ENCODE data around the gene TPRN.

Gene TPRN

DNA sequence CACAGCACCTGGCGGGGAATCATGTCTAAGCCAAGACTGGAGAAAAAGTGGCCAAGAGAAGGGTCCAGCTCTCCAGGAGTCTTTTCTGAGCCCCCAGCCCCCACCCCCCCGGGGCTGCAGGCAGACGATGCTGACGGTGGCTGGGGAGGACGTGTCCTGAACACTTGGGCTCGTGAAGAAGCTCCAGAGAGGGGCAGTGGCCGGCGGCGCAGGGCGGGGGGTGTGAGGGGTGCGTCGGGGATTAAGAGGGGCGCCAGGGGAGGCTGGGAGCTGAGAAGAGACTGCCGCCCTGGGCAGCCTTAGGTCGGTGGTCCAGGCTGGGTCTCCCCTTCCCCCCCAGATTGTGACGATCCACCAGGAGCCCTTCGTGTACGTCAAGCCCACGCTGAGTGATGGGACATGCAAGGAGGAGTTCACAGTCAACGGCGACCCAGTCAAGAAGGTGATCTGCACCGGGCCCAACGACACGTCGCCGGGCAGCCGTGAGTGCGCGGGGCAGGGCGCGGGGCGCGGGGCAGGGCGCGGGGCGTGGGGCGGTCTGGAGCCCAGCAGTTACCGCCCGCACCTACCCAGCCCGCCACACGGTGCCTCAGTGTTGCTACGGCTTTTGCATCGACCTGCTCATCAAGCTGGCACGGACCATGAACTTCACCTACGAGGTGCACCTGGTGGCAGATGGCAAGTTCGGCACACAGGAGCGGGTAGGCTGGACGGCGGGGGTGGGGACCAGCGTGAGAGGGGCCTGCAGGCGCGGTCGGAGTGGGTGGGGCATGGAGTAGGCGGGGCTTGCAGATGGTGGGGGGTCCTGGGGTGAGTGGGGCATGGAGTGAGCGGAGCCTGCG is 39.6 kb downstream of the TPRN start:
- DNase-seq (ENCODE audit: low read depth) = no peak
- TF ChIP-seq, protein P1, sequence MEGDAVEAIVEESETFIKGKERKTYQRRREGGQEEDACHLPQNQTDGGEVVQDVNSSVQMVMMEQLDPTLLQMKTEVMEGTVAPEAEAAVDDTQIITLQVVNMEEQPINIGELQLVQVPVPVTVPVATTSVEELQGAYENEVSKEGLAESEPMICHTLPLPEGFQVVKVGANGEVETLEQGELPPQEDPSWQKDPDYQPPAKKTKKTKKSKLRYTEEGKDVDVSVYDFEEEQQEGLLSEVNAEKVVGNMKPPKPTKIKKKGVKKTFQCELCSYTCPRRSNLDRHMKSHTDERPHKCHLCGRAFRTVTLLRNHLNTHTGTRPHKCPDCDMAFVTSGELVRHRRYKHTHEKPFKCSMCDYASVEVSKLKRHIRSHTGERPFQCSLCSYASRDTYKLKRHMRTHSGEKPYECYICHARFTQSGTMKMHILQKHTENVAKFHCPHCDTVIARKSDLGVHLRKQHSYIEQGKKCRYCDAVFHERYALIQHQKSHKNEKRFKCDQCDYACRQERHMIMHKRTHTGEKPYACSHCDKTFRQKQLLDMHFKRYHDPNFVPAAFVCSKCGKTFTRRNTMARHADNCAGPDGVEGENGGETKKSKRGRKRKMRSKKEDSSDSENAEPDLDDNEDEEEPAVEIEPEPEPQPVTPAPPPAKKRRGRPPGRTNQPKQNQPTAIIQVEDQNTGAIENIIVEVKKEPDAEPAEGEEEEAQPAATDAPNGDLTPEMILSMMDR (IDR thresholded peaks at IDR 0.05; ENCODE audit: low read length, missing control alignments) = no peak
- no peak overlapping the region for H3K4me3 ChIP-seq (replicated peaks; ENCODE audit: low read depth, low read length)

GRCh38 chr9:137160054-137160425 is 40.5 kb downstream of the TPRN start:
- H3K4me3 ChIP-seq (replicated peaks; ENCODE audit: low read depth, low read length) = no peak overlapping the region
- TF ChIP-seq, protein P1 (IDR thresholded peaks at IDR 0.05; ENCODE audit: low read length, missing control alignments) = no peak
- no peak for DNase-seq (ENCODE audit: low read depth)

GRCh38 chr9:137159105-137160053 is 41.2 kb downstream of the TPRN start:
- no peak for DNase-seq (ENCODE audit: low read depth)
- no peak overlapping the region for H3K4me3 ChIP-seq (replicated peaks; ENCODE audit: low read depth, low read length)
- TF ChIP-seq, protein P1 (IDR thresholded peaks at IDR 0.05; ENCODE audit: low read length, missing control alignments) = no peak

GRCh38 chr9:137158625-137159024 is 41.9 kb downstream of the TPRN start:
- H3K4me3 ChIP-seq (replicated peaks; ENCODE audit: low read depth, low read length) = no peak overlapping the region
- DNase-seq (ENCODE audit: low read depth) = no peak
- TF ChIP-seq, protein P1 (IDR thresholded peaks at IDR 0.05; ENCODE audit: low read length, missing control alignments) = no peak

DNA sequence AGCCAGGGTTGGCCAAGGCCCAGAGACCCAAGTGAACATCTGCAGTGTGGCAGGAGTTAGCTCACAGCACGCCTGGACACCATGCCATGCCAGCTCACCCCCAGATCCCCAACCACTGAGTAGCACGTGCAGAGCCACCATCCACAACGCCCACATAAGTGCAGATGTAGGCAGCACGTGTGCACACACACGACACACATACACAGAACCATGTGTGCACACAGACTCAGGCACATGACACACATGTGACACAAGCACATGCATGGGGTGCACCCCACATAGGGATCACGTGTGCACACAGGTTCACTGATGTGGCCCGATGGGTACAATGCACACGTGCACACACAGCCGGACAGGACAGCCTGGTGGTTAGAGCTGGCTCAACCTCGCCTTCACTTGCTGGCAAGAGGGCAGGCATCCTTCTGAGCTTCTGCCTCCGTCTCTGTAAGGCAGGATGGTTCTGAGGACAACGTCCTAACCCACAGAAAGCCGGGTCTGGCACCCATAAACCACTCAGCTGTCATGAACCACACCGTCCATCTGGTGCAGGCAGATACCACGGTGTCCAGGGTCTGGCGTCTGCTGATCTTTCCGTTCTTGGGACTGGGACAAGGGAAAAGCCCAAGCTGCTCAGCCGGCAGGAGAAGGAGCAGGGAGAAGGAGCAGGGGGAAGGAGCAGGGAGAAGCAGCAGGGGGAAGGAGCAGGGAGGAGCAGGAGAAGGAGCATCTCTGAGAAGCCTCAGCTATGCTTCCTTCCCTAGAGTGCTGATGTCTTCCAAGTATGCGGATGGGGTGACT is 42.7 kb downstream of the TPRN start:
- H3K4me3 ChIP-seq (replicated peaks; ENCODE audit: low read depth, low read length) = no peak overlapping the region
- TF ChIP-seq, protein P1 (IDR thresholded peaks at IDR 0.05; ENCODE audit: low read length, missing control alignments) = no peak
- DNase-seq (ENCODE audit: low read depth) = no peak

DNA sequence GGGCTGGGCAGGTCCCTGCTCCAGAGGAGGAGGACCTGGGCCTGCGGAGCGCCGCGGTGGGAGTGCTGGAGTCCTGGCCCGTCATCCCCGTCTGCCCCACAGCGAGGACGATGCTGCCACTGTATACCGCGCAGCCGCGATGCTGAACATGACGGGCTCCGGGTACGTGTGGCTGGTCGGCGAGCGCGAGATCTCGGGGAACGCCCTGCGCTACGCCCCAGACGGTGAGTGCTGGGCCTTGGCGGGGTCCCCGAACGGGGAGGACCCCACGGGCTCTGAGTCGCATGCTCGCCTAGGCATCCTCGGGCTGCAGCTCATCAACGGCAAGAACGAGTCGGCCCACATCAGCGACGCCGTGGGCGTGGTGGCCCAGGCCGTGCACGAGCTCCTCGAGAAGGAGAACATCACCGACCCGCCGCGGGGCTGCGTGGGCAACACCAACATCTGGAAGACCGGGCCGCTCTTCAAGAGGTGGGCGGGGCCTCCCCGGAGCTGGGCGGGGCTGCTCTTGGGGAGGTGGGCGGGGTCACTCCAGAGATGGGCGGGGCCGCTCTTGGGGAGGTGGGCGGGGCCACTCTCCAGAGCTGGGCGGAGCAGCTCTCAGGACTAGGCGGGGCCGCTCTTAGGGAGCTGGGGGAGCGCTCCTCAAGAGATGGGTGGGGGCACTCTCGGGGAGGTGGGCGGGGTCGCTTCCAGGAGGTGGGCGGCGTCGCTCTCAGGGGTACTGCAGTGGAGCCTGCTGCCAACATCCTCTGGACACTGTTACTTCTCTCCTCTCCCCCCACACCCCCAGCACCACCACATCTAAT is 43.8 kb downstream of the TPRN start:
- peak overlapping the region; percentile 29 for H3K4me3 ChIP-seq (replicated peaks; ENCODE audit: low read depth, low read length)
- TF ChIP-seq, protein P1 (IDR thresholded peaks at IDR 0.05; ENCODE audit: low read length, missing control alignments) = no peak
- peak; percentile 50 for DNase-seq (ENCODE audit: low read depth)
